HepG2 (cell line): ENCODE results near the gene SMIM22. TPM values are rescaled to one million over a fixed set of nuclear protein-coding genes. Genes with fewer than 3 reads are reported as not detected.
A peak's percentile ranks its signal among the peaks of the same experiment; 100 is the strongest.

Source experiments
- KAT8 ChIP-seq: IDR thresholded peaks from 2 replicates; pipeline ENCODE4 v1.6.1; 2016; ENCODE audit warnings: missing genetic modification reagents, missing compliant biosample characterization
- KLF6 ChIP-seq: IDR thresholded peaks from 2 replicates; pipeline ENCODE4 v1.8.0; 2016; ENCODE audit warnings: missing biosample characterization, missing genetic modification reagents
- MED1 ChIP-seq: sonication (generic); formaldehyde crosslinking; IDR thresholded peaks from 2 replicates; pipeline ENCODE4 v1.4.0; 2020; ENCODE audit warnings: missing genetic modification reagents
- SP5 ChIP-seq: IDR thresholded peaks from 2 replicates; pipeline ENCODE4 v1.6.1; 2016; ENCODE audit warnings: low read depth, borderline replicate concordance
- ZFP62 ChIP-seq: sonication (generic); formaldehyde crosslinking; IDR thresholded peaks from 2 replicates; pipeline ENCODE4 v1.4.0; 2020; ENCODE audit warnings: missing genetic modification reagents
- ZNF124 ChIP-seq: sonication (generic); formaldehyde crosslinking; IDR thresholded peaks from 2 replicates; pipeline ENCODE4 v1.4.0; 2020; ENCODE audit warnings: missing genetic modification reagents
- ZNF501 ChIP-seq: sonication (generic); formaldehyde crosslinking; IDR thresholded peaks from 2 replicates; pipeline ENCODE4 v1.5.1; 2020; ENCODE audit warnings: mild to moderate bottlenecking, moderate library complexity, missing genetic modification reagents
- ZNF614 ChIP-seq: IDR thresholded peaks from 2 replicates; pipeline ENCODE4 v1.6.1; 2018; ENCODE audit warnings: missing biosample characterization, missing genetic modification reagents, inconsistent platforms, borderline replicate concordance
- ZNF766 ChIP-seq: sonication (generic); formaldehyde crosslinking; IDR thresholded peaks from 2 replicates; pipeline ENCODE4 v1.5.0; 2020; ENCODE audit warnings: missing genetic modification reagents, borderline replicate concordance
- polyA plus RNA-seq, 8 experiments: library from polyadenylated mRNA; depleted of rRNA in 3 of 8; stranded (reverse) in 7 of 8; unstranded in 1 of 8; fragments of >200 nt; fragmentation: Illumina TruSeq in 4 of 8; extraction: Trizol in 4 of 8; gene quantifications; 2 replicates each; pipeline versions ENCODE4 v1.2.1 to v1.2.3, GENCODE V29; 2011 to 2016; ENCODE audit warnings: low read depth in 4 of 8, missing spikeins in 1 of 8, mixed read lengths in 1 of 8; ENCODE audit not compliant: insufficient read depth in 1 of 8
- total RNA-seq, 5 experiments: library from RNA; depleted of rRNA; stranded (reverse); fragments of >200 nt; fragmentation: Illumina TruSeq; extraction: Trizol; gene quantifications; 2 replicates each; pipeline ENCODE4 v1.2.3, GENCODE V29; 2016; ENCODE audit warnings: low read depth in 1 of 5
- TF ChIP-seq, protein P1 (sequence below): sonication (generic); formaldehyde crosslinking; IDR thresholded peaks from 2 replicates; pipeline ENCODE4 v1.4.0; 2020; ENCODE audit warnings: missing genetic modification reagents
- TF ChIP-seq, protein P2 (sequence below): sonication (generic); formaldehyde crosslinking; IDR thresholded peaks from 2 replicates; pipeline ENCODE4 v1.4.0; 2020; ENCODE audit warnings: mild to moderate bottlenecking, low read depth, missing genetic modification reagents
- TF ChIP-seq, protein P3 (sequence below): sonication (generic); formaldehyde crosslinking; IDR thresholded peaks from 2 replicates; pipeline ENCODE4 v1.4.0; 2020; ENCODE audit warnings: mild to moderate bottlenecking, missing genetic modification reagents
- TF ChIP-seq, protein P4 (sequence below): sonication (generic); formaldehyde crosslinking; IDR thresholded peaks from 2 replicates; pipeline ENCODE4 v1.9.0; 2021; ENCODE audit warnings: missing genetic modification reagents, mild to moderate bottlenecking, borderline replicate concordance

SMIM22 gene
- total and polyA plus RNA-seq, 2 of the 13 experiments (the other 11 are each of a cell fraction or from before 2014, with no cell fraction given) = not detected

DNA sequence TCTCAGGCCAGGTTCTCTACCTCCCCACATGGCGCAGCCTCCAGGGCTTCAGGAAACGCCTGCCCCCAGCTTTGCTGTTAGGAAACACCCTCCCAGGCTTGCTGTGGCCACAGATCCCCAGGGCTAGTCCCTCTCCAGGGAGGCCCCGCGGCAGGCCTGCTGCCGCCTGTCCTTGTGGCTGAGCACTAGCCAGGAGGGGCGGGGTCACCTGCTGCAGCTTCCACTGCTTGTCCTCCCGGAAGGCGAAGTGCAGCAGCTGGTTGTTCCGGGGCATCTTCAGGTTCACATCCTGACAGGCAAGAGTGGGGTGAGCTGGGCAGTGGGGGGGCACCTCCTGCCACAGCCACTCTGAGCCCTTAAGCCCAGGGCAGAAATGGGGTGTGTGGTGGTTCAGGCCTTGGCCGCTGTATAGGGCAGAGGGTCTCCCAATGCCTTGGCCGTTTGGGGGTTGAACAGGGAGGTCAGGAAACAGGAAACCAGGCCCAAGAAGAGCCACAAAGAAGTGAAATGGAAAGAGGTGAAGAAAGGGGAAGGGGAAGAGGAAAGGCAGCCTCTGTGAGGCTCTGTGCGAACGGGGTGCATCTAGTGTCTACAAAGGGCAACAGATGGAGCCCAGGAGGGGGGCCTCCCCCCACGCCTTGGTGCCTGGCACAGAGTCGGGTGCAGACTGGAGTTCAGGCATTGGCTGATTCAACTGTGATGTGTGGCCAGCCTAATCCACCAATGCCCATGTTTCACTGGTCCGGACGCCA lies 5.3 kb downstream of the SMIM22 start (continued):
- TF ChIP-seq, protein P1, sequence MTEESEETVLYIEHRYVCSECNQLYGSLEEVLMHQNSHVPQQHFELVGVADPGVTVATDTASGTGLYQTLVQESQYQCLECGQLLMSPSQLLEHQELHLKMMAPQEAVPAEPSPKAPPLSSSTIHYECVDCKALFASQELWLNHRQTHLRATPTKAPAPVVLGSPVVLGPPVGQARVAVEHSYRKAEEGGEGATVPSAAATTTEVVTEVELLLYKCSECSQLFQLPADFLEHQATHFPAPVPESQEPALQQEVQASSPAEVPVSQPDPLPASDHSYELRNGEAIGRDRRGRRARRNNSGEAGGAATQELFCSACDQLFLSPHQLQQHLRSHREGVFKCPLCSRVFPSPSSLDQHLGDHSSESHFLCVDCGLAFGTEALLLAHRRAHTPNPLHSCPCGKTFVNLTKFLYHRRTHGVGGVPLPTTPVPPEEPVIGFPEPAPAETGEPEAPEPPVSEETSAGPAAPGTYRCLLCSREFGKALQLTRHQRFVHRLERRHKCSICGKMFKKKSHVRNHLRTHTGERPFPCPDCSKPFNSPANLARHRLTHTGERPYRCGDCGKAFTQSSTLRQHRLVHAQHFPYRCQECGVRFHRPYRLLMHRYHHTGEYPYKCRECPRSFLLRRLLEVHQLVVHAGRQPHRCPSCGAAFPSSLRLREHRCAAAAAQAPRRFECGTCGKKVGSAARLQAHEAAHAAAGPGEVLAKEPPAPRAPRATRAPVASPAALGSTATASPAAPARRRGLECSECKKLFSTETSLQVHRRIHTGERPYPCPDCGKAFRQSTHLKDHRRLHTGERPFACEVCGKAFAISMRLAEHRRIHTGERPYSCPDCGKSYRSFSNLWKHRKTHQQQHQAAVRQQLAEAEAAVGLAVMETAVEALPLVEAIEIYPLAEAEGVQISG (CRISPR knock-in tag) = peak; percentile 31; the same call in 1 of the 2 replicates
- TF ChIP-seq KAT8 (CRISPR knock-in tag) = peak; percentile 73
- TF ChIP-seq ZFP62 = no peak
- TF ChIP-seq SP5 (CRISPR knock-in tag) = no peak
- no peak for TF ChIP-seq ZNF124 (CRISPR knock-in tag)
- no peak for TF ChIP-seq KLF6 (CRISPR knock-in tag)
- TF ChIP-seq ZNF614 (CRISPR knock-in tag) = 0 out of 2 replicates have a peak, but pooled peaks have one; percentile 49
- TF ChIP-seq MED1 = 0 out of 2 replicates have a peak, but pooled peaks have one; percentile 16
- TF ChIP-seq ZNF501 (CRISPR knock-in tag) = 0 out of 2 replicates have a peak, but pooled peaks have one; percentile 35
- TF ChIP-seq, protein P2, sequence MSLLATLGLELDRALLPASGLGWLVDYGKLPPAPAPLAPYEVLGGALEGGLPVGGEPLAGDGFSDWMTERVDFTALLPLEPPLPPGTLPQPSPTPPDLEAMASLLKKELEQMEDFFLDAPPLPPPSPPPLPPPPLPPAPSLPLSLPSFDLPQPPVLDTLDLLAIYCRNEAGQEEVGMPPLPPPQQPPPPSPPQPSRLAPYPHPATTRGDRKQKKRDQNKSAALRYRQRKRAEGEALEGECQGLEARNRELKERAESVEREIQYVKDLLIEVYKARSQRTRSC (CRISPR knock-in tag) = no peak
- TF ChIP-seq, protein P3, sequence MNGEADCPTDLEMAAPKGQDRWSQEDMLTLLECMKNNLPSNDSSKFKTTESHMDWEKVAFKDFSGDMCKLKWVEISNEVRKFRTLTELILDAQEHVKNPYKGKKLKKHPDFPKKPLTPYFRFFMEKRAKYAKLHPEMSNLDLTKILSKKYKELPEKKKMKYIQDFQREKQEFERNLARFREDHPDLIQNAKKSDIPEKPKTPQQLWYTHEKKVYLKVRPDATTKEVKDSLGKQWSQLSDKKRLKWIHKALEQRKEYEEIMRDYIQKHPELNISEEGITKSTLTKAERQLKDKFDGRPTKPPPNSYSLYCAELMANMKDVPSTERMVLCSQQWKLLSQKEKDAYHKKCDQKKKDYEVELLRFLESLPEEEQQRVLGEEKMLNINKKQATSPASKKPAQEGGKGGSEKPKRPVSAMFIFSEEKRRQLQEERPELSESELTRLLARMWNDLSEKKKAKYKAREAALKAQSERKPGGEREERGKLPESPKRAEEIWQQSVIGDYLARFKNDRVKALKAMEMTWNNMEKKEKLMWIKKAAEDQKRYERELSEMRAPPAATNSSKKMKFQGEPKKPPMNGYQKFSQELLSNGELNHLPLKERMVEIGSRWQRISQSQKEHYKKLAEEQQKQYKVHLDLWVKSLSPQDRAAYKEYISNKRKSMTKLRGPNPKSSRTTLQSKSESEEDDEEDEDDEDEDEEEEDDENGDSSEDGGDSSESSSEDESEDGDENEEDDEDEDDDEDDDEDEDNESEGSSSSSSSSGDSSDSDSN = peak; percentile 69; the same call in 1 of the 2 replicates
- TF ChIP-seq ZNF766 = no peak
- TF ChIP-seq, protein P4, sequence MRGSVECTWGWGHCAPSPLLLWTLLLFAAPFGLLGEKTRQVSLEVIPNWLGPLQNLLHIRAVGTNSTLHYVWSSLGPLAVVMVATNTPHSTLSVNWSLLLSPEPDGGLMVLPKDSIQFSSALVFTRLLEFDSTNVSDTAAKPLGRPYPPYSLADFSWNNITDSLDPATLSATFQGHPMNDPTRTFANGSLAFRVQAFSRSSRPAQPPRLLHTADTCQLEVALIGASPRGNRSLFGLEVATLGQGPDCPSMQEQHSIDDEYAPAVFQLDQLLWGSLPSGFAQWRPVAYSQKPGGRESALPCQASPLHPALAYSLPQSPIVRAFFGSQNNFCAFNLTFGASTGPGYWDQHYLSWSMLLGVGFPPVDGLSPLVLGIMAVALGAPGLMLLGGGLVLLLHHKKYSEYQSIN (CRISPR knock-in tag) = no peak
- TF ChIP-seq, all 625 proteins: peak for 59
